H9 (cell line): ENCODE data around the gene ILF3. TPM values are rescaled to one million over a fixed set of nuclear protein-coding genes. Genes with fewer than 3 reads are reported as not detected.

Source experiments
- DNase-seq: peaks from one replicate; pipeline ENCODE4 v3.0.0-alpha.2; 2017
- H2AFZ ChIP-seq: one replicate; pipeline ENCODE4 v1.6.1; 2013; ENCODE audit warnings: mild to moderate bottlenecking, low read length, control low read depth, moderate library complexity
- H2AK5ac ChIP-seq: 2 replicates; pipeline ENCODE4 v1.6.1; 2013; ENCODE audit warnings: low read length, control low read depth, mixed read lengths; ENCODE audit not compliant: insufficient read length
- H2BK120ac ChIP-seq: one replicate; pipeline ENCODE4 v1.6.1; 2013; ENCODE audit warnings: low read depth, mild to moderate bottlenecking, low read length, control low read depth, inconsistent platforms; ENCODE audit not compliant: poor library complexity, severe bottlenecking
- H2BK12ac ChIP-seq: 2 replicates; pipeline ENCODE4 v1.6.1; 2013; ENCODE audit warnings: low read length, control low read depth, mixed read lengths, low read depth; ENCODE audit not compliant: insufficient read length
- H2BK15ac ChIP-seq: 2 replicates; pipeline ENCODE4 v1.6.1; 2013; ENCODE audit warnings: low read depth, low read length, control low read depth
- H2BK20ac ChIP-seq: one replicate; pipeline ENCODE4 v1.6.1; 2013; ENCODE audit warnings: low read depth, mild to moderate bottlenecking, low read length, control low read depth, inconsistent platforms; ENCODE audit not compliant: poor library complexity, severe bottlenecking
- H2BK5ac ChIP-seq: 2 replicates; pipeline ENCODE4 v1.6.1; 2013; ENCODE audit warnings: low read length, control low read depth, mixed read lengths; ENCODE audit not compliant: insufficient read length
- H3K14ac ChIP-seq: 2 replicates; pipeline ENCODE4 v1.6.1; 2013; ENCODE audit warnings: low read length, control low read depth; ENCODE audit not compliant: insufficient read depth
- H3K18ac ChIP-seq: 2 replicates; pipeline ENCODE4 v1.6.1; 2013; ENCODE audit warnings: low read depth, mild to moderate bottlenecking, mixed read lengths, low read length, control low read depth; ENCODE audit not compliant: insufficient read length
- H3K23ac ChIP-seq: 2 replicates; pipeline ENCODE4 v1.6.1; 2013; ENCODE audit warnings: low read length, control low read depth, mixed read lengths, low read depth; ENCODE audit not compliant: insufficient read length
- H3K23me2 ChIP-seq: 2 replicates; pipeline ENCODE4 v1.6.1; 2013; ENCODE audit warnings: low read depth, mild to moderate bottlenecking, mixed read lengths, low read length, control low read depth; ENCODE audit not compliant: insufficient read length, poor library complexity, severe bottlenecking
- H3K27ac ChIP-seq: 2 replicates; pipeline ENCODE4 v1.5.1; 2013; ENCODE audit warnings: low read length, control low read depth, mixed read lengths, low read depth; ENCODE audit not compliant: insufficient read length
- H3K27me3 ChIP-seq: 2 replicates; pipeline ENCODE4 v1.6.1; 2013; ENCODE audit warnings: low read length, control low read depth, inconsistent platforms; ENCODE audit not compliant: insufficient read depth
- H3K4ac ChIP-seq: 2 replicates; pipeline ENCODE4 v1.6.1; 2013; ENCODE audit warnings: low read depth, mild to moderate bottlenecking, control low read depth, inconsistent platforms, low read length, moderate library complexity
- H3K4me1 ChIP-seq: 2 replicates; pipeline ENCODE4 v1.6.1; 2013; ENCODE audit warnings: low read length, control low read depth, inconsistent platforms; ENCODE audit not compliant: insufficient read depth
- H3K4me2 ChIP-seq: 2 replicates; pipeline ENCODE4 v1.6.1; 2013; ENCODE audit warnings: low read length, control low read depth, mixed read lengths; ENCODE audit not compliant: insufficient read length, insufficient read depth
- H3K56ac ChIP-seq: 2 replicates; pipeline ENCODE4 v1.6.1; 2013; ENCODE audit warnings: low read depth, mild to moderate bottlenecking, mixed read lengths, low read length, control low read depth; ENCODE audit not compliant: insufficient read length
- H3K79me1 ChIP-seq: 2 replicates; pipeline ENCODE4 v1.6.1; 2013; ENCODE audit warnings: low read depth, mild to moderate bottlenecking, moderate library complexity, low read length, control low read depth, inconsistent platforms; ENCODE audit not compliant: insufficient read depth, poor library complexity, severe bottlenecking
- H3K79me2 ChIP-seq: 2 replicates; pipeline ENCODE4 v1.6.1; 2013; ENCODE audit warnings: low read length, control low read depth, inconsistent platforms; ENCODE audit not compliant: insufficient read depth
- H3K9ac ChIP-seq: 2 replicates; pipeline ENCODE4 v1.6.1; 2013; ENCODE audit warnings: low read length, control low read depth, mixed read lengths; ENCODE audit not compliant: insufficient read length; ENCODE audit errors: extremely low read depth
- H3K9me3 ChIP-seq: one replicate; pipeline ENCODE4 v1.6.1; 2013; ENCODE audit warnings: low read depth, low read length, inconsistent platforms; ENCODE audit not compliant: control insufficient read depth
- H3T11ph ChIP-seq: one replicate; pipeline ENCODE4 v1.6.1; 2013; ENCODE audit warnings: mild to moderate bottlenecking, low read length, control low read depth, inconsistent platforms
- H4K20me1 ChIP-seq: one replicate; pipeline ENCODE4 v1.6.1; 2013; ENCODE audit not compliant: control insufficient read depth, insufficient read length, insufficient read depth
- H4K5ac ChIP-seq: 2 replicates; pipeline ENCODE4 v1.6.1; 2013; ENCODE audit warnings: low read depth, mild to moderate bottlenecking, mixed read lengths, low read length, control low read depth; ENCODE audit not compliant: insufficient read length
- H4K8ac ChIP-seq: replicated peaks from 2 replicates; pipeline ENCODE4 v1.6.1; 2013; ENCODE audit warnings: low read length, control low read depth, mixed read lengths, low read depth; ENCODE audit not compliant: insufficient read length
- H4K91ac ChIP-seq: 2 replicates; pipeline ENCODE4 v1.6.1; 2013; ENCODE audit warnings: low read depth, mild to moderate bottlenecking, moderate library complexity, mixed read lengths, low read length, control low read depth; ENCODE audit not compliant: insufficient read length
- H3K27ac Mint-ChIP-seq, 3 experiments: 2 replicates in 2 of 3; 3 replicates in 1 of 3; pipeline ENCODE4 v1.8.0; 2020 to 2021; ENCODE audit warnings: mixed read lengths in 3 of 3, mild to moderate bottlenecking in 1 of 3, moderate library complexity in 1 of 3
- H3K27me3 Mint-ChIP-seq: 2 replicates; pipeline ENCODE4 v1.8.0; 2021; ENCODE audit warnings: low read depth, mild to moderate bottlenecking, moderate library complexity, mixed read lengths
- H3K36me3 Mint-ChIP-seq, 3 experiments: 2 replicates in 2 of 3; 3 replicates in 1 of 3; pipeline ENCODE4 v1.8.0; 2020 to 2021; ENCODE audit warnings: low read depth in 3 of 3, mixed read lengths in 3 of 3; ENCODE audit not compliant: insufficient read depth in 1 of 3
- H3K4me1 Mint-ChIP-seq, 2 experiments: 2 replicates each; pipeline ENCODE4 v1.8.0; 2020; ENCODE audit warnings: mixed read lengths in 2 of 2
- H3K4me3 Mint-ChIP-seq, 2 experiments: 2 replicates in 1 of 2; 3 replicates in 1 of 2; pipeline ENCODE4 v1.8.0; 2020 to 2021; ENCODE audit warnings: mild to moderate bottlenecking in 2 of 2, mixed read lengths in 2 of 2, moderate library complexity in 1 of 2
- H3K9me3 Mint-ChIP-seq, 2 experiments: 2 replicates in 1 of 2; 3 replicates in 1 of 2; pipeline ENCODE4 v1.8.0; 2020; ENCODE audit warnings: mild to moderate bottlenecking in 2 of 2, mixed read lengths in 2 of 2, moderate library complexity in 1 of 2
- WGBS: extraction: QIAGEN DNeasy Blood & Tissue Kit; methylation state at CpG from one replicate; pipeline ENCODE4 v1.1.7; 2013; ENCODE audit warnings: missing lambda C conversion rate, low lambda C conversion rate, mixed read lengths; ENCODE audit not compliant: insufficient read length; ENCODE audit errors: extremely low coverage; 5-methylcytosine and 5-hydroxymethylcytosine counted together
- total RNA-seq: library from RNA; stranded (reverse); gene quantifications from 2 replicates; pipeline ENCODE4 v1.2.1, GENCODE V29; 2021
- TF ChIP-seq, protein P1 (sequence below): fragments of 200-600 bp; sonication (generic); conservative IDR thresholded peaks from 3 replicates; pipeline ENCODE4 v1.8.0; 2021; ENCODE audit warnings: antibody characterized with exemption, mild to moderate bottlenecking

The ILF3 gene
- total RNA-seq, 1 experiment from 2014 or later, result 841 TPM

DNA sequence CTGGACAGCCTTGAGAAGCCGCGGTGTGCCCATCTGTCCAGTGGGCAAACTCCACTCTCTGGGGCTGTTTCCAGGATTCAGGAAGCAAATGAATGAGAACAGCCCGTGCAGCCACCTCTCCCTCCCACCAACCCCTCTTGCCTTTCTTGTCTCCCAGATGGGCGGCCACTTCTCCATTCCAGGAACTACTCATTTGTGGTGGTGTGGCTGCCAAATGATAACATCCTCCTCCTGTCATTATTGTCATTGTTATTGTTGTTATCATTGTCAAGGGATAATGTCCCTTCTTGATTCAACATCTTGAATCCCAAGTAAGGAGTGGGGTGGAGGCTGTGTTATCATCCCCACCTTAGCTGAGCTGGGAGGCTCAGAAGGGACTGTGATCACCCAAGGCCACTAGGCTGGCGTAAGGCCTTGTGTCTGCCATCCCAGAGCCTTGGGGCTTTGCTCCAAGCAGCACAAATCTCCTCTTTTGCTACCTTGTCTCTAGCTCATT lies 65.4 kb downstream of the ILF3 start:
- Histone ChIP-seq H3K27ac (no peak overlapping the region), H3K79me2 (peaks cover 35% of the 10 kb centered on the region; the same call in 1 of the 2 replicates), H2BK12ac (no peak overlapping the region)

More for the DNA sequence above, 65.4 kb downstream of the ILF3 start:
- H3K14ac ChIP-seq, result no peak overlapping the region; the same call in 1 of the 2 replicates
- peak overlapping the region in 1 of 3 experiments; percentile 34; a peak in 1 of 7 replicates for H3K27ac Mint-ChIP-seq
- no peak overlapping the region for H3K56ac ChIP-seq
- H2BK15ac ChIP-seq, result no peak overlapping the region
- H3K36me3 Mint-ChIP-seq, result peaks cover 0 to 7% (median 2%) of the 10 kb centered on the region in 3 experiments; a peak in 4 of 7 replicates
- no peak overlapping the region for H2BK20ac ChIP-seq
- no peaks in the 10 kb centered on the region for H3K9me3 ChIP-seq
- H3K4ac ChIP-seq, result no peak overlapping the region
- no CpG with 5 or more reads among the region's 5 CpGs for WGBS
- H3K79me1 ChIP-seq, result peaks cover 15% of the 10 kb centered on the region
- no peak overlapping the region for H2AFZ ChIP-seq
- peak overlapping the region; percentile 88 to 95 for H3K4me3 Mint-ChIP-seq
- H3K27me3 Mint-ChIP-seq, result no peaks in the 10 kb centered on the region
- H2AK5ac ChIP-seq, result no peak overlapping the region
- H2BK5ac ChIP-seq, result no peak overlapping the region
- H3K9me3 Mint-ChIP-seq, result no peaks in the 10 kb centered on the region
- TF ChIP-seq, protein P1, sequence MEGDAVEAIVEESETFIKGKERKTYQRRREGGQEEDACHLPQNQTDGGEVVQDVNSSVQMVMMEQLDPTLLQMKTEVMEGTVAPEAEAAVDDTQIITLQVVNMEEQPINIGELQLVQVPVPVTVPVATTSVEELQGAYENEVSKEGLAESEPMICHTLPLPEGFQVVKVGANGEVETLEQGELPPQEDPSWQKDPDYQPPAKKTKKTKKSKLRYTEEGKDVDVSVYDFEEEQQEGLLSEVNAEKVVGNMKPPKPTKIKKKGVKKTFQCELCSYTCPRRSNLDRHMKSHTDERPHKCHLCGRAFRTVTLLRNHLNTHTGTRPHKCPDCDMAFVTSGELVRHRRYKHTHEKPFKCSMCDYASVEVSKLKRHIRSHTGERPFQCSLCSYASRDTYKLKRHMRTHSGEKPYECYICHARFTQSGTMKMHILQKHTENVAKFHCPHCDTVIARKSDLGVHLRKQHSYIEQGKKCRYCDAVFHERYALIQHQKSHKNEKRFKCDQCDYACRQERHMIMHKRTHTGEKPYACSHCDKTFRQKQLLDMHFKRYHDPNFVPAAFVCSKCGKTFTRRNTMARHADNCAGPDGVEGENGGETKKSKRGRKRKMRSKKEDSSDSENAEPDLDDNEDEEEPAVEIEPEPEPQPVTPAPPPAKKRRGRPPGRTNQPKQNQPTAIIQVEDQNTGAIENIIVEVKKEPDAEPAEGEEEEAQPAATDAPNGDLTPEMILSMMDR, result no peak
- H3K27me3 ChIP-seq, result no peaks in the 10 kb centered on the region
- no peak overlapping the region for H3K9ac ChIP-seq
- H3K4me1 Mint-ChIP-seq, result peaks cover 13 to 17% of the 10 kb centered on the region in 2 experiments
- peaks cover 7% of the 10 kb centered on the region for H3K23me2 ChIP-seq
- no peak overlapping the region for H4K8ac ChIP-seq
- no peak for DNase-seq
- H3T11ph ChIP-seq, result no peak overlapping the region
- no peak overlapping the region for H4K91ac ChIP-seq
- no peaks in the 10 kb centered on the region for H3K4me1 ChIP-seq
- H3K18ac ChIP-seq, result no peak overlapping the region
- peak overlapping the region; percentile 68 for H3K4me2 ChIP-seq
- H4K20me1 ChIP-seq, result peaks cover 2% of the 10 kb centered on the region
- no peak overlapping the region for H2BK120ac ChIP-seq
- no peak overlapping the region for H4K5ac ChIP-seq
- H3K23ac ChIP-seq, result no peak overlapping the region
